Psoas muscle (tissue), 8 donors: ENCODE data around the gene KHDRBS2. TPM values are rescaled to one million over a fixed set of nuclear protein-coding genes. Genes with fewer than 3 reads are reported as not detected.

ENCODE experiments used
- ATAC-seq, 4 donors: fragments of 200-7000 bp; cut with Tn5 transposase; one replicate each; pipeline ENCODE4 v1.9.1; 2020; ENCODE audit warnings: moderate library complexity in 3 of 4, mild to moderate bottlenecking in 2 of 4
- DNase-seq, 2 donors: peaks; one replicate each; pipeline ENCODE4 v3.0.0-alpha.2; 2020
- H3K27ac ChIP-seq: fragments of 200-600 bp; one replicate; pipeline ENCODE4 v1.8.0; 2022
- H3K27me3 ChIP-seq, 3 donors: fragments of 200-600 bp in 1 of 3; one replicate each; pipeline versions ENCODE4 v1.6.1 to v1.8.0; 2013 to 2022; ENCODE audit warnings: low read length in 2 of 3, mild to moderate bottlenecking in 2 of 3, moderate library complexity in 1 of 3; ENCODE audit not compliant: insufficient read depth in 3 of 3
- H3K36me3 ChIP-seq, 2 donors: fragments of 200-600 bp in 1 of 2; one replicate each; pipeline versions ENCODE4 v1.6.1 to v1.8.0; 2013 to 2022; ENCODE audit warnings: low read depth in 1 of 2, mild to moderate bottlenecking in 1 of 2, moderate library complexity in 1 of 2; ENCODE audit not compliant: insufficient read depth in 1 of 2
- H3K4me1 ChIP-seq: fragments of 200-600 bp; one replicate; pipeline ENCODE4 v1.8.0; 2022
- H3K4me3 ChIP-seq: fragments of 200-600 bp; one replicate; pipeline ENCODE4 v1.8.0; 2022; ENCODE audit warnings: mild to moderate bottlenecking
- H3K9me3 ChIP-seq: fragments of 200-600 bp; one replicate; pipeline ENCODE4 v1.8.0; 2022
- CTCF ChIP-seq: fragments of 200-600 bp; IDR thresholded peaks from one replicate; pipeline ENCODE4 v1.8.0; 2022; ENCODE audit warnings: antibody characterized with exemption
- WGBS, 3 donors: extraction: QIAGEN DNeasy Blood & Tissue Kit; methylation state at CpG; one replicate each; pipeline versions ENCODE4 v1.1.6 to v1.1.7; 2013; 5-methylcytosine and 5-hydroxymethylcytosine counted together
- intact Hi-C, 2 donors: fragments of 100-400 bp; cut with DNase I; formaldehyde crosslinking; loops; one replicate each; pipeline versions ENCODE4 v1.11.0 to v1.14.2; 2022
- polyA plus RNA-seq, 3 donors: library from polyadenylated mRNA; stranded (reverse); fragments of 200-250 nt; gene quantifications; one replicate each; pipeline ENCODE4 v1.2.3, GENCODE V29; 2013
- total RNA-seq, 4 donors: library from RNA; stranded (reverse); fragmentation: NEBNext Ultra II Directional in 2 of 4; extraction: Animal tissue kit (Norgen Biotek cat#: 25700) in 2 of 4; gene quantifications; one replicate each; pipeline versions ENCODE4 v1.2.1 to v1.2.4, GENCODE V29; 2021 to 2023
- donor health status: healthy with polysubstance abuse.
- donor health status: DM: no; HTN: no; CAD: no; lungs with moderate emphysema.
- donor health status: Bipolar disorder and iron deficiency.
- donor health status: healthy.
- donor health status: DM: yes; HTN: yes; CAD: no.
- donor health status: DM: no; HTN: no; CAD: no.
- donor health status: DM: no; HTN: no; CAD: no.
- donor health status: DM: yes; HTN: yes; CAD: no.

The KHDRBS2 gene
- total and polyA plus RNA-seq, 7 donors: 0.04 to 0.15 (median 0.06) TPM; not detected in 3

- DNase-seq (no peak), ATAC-seq (no peak)
- no peak overlapping the region for H3K4me3 ChIP-seq
- H3K27ac ChIP-seq: no peak overlapping the region
- intact Hi-C loops: no loop called here
- TF ChIP-seq CTCF: no peak
- H3K36me3 ChIP-seq: no peaks in the 10 kb centered on the region
- no peaks in the 10 kb centered on the region for H3K4me1 ChIP-seq
- no peaks in the 10 kb centered on the region for H3K27me3 ChIP-seq
- H3K9me3 ChIP-seq: no peaks in the 10 kb centered on the region
Observed at GRCh38 chr6:61947311-61947947, 338.6 kb downstream of the KHDRBS2 start.

GRCh38 chr6:61940919-61941318 is 345.1 kb downstream of the KHDRBS2 start:
- H3K27ac ChIP-seq: no peak overlapping the region
- no peak overlapping the region for H3K4me3 ChIP-seq
- ATAC-seq: no peak
- no peaks in the 10 kb centered on the region for H3K9me3 ChIP-seq
- intact Hi-C loops: no loop called here
- WGBS, 3 donors: 80 to 96% (median 90%) methylated on average over 2 of the region's 2 CpGs
- DNase-seq: no peak
- no peak for TF ChIP-seq CTCF
- no peaks in the 10 kb centered on the region for H3K36me3 ChIP-seq
- no peaks in the 10 kb centered on the region for H3K4me1 ChIP-seq
- H3K27me3 ChIP-seq: no peaks in the 10 kb centered on the region

GRCh38 chr6:61935242-61935846 is 350.7 kb downstream of the KHDRBS2 start:
- 24 to 33% (median 32%) methylated on average over 1 of the region's 1 CpG for WGBS, 3 donors
- Histone ChIP-seq H3K36me3 (no peaks in the 10 kb centered on the region), H3K27me3 (no peaks in the 10 kb centered on the region), H3K4me1 (no peaks in the 10 kb centered on the region), H3K9me3 (no peaks in the 10 kb centered on the region), H3K4me3 (no peak overlapping the region), H3K27ac (no peak overlapping the region)
- DNase-seq: no peak
- ATAC-seq: no peak
- intact Hi-C loops: no loop called here
- no peak for TF ChIP-seq CTCF

GRCh38 chr6:61909486-61909885 is 376.5 kb downstream of the KHDRBS2 start:
- H3K36me3 ChIP-seq: no peaks in the 10 kb centered on the region
- TF ChIP-seq CTCF: no peak
- no peaks in the 10 kb centered on the region for H3K4me1 ChIP-seq
- no peaks in the 10 kb centered on the region for H3K27me3 ChIP-seq
- no peak overlapping the region for H3K4me3 ChIP-seq
- no peaks in the 10 kb centered on the region for H3K9me3 ChIP-seq
- ATAC-seq: no peak
- intact Hi-C loops: no loop called here
- H3K27ac ChIP-seq: no peak overlapping the region
- 27 to 31% (median 28%) methylated on average over 2 of the region's 2 CpGs for WGBS, 3 donors
- no peak for DNase-seq

GRCh38 chr6:61901748-61902147 is 384.3 kb downstream of the KHDRBS2 start:
- no peak for TF ChIP-seq CTCF
- Histone ChIP-seq H3K4me1 (no peaks in the 10 kb centered on the region), H3K36me3 (no peaks in the 10 kb centered on the region), H3K27ac (no peak overlapping the region), H3K4me3 (no peak overlapping the region), H3K27me3 (no peaks in the 10 kb centered on the region), H3K9me3 (no peaks in the 10 kb centered on the region)
- no peak for ATAC-seq
- DNase-seq: no peak
- WGBS, 3 donors: 93 to 94% (median 93%) methylated on average over 6 of the region's 6 CpGs
- intact Hi-C loops: no loop called here
